HT1080 (cell line): ENCODE data around the gene EPHB2. TPM values are rescaled to one million over a fixed set of nuclear protein-coding genes. Genes with fewer than 3 reads are reported as not detected.

Source experiments
- DNase-seq: peaks from one replicate; pipeline ENCODE4 v3.0.0-alpha.2; 2015; ENCODE audit warnings: low read depth
- total RNA-seq: library from RNA; depleted of rRNA; stranded (reverse); fragments of >200 nt; shearing (Covaris generic); gene quantifications from 2 replicates; pipeline ENCODE4 v1.2.3, GENCODE V29; 2014

The EPHB2 gene
- total RNA-seq, 1 experiment from 2014 or later, result 90.3 TPM

DNA sequence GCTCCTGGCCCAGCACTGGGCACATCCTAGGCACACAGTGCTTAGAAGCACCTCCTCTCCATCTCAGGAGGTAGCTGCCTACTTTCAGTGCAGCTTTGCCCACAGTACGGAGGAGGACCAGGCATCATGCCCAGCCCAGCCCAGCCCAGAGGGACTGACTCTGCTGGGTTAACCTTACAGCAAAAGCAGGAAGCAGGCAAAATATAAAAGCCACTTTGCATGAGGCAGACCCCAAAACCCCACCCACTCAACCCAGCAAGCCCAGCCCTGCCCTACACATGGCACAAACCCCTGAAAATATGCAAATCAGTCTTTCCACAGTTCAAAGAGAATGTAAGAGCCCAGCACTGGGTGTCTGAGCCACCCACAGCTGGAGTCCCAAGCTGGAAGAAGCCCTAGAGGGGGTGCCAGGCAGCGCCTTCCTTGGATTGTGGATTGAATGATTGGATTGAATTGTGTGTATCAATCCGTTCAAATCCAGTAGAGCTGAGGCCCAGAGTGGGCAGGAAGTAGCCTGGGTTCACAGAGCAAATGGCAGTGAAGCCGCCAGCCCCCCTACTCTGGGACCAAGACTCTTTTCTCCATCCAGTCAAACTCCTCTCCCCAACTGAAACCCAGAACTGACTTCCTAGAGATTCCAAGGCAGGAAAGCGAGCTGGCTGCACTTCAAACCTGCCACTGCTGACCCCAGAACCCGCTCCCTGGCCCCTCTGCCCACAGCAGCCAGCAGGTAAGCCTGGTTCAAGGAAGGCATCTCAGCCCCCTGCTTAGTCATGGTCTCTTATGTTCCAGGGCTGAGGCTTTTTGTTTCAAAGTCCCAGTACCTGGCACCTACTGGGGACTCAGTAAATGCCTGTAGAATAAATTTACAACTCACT is 144.3 kb downstream of the EPHB2 start:
- no peak for DNase-seq

DNA sequence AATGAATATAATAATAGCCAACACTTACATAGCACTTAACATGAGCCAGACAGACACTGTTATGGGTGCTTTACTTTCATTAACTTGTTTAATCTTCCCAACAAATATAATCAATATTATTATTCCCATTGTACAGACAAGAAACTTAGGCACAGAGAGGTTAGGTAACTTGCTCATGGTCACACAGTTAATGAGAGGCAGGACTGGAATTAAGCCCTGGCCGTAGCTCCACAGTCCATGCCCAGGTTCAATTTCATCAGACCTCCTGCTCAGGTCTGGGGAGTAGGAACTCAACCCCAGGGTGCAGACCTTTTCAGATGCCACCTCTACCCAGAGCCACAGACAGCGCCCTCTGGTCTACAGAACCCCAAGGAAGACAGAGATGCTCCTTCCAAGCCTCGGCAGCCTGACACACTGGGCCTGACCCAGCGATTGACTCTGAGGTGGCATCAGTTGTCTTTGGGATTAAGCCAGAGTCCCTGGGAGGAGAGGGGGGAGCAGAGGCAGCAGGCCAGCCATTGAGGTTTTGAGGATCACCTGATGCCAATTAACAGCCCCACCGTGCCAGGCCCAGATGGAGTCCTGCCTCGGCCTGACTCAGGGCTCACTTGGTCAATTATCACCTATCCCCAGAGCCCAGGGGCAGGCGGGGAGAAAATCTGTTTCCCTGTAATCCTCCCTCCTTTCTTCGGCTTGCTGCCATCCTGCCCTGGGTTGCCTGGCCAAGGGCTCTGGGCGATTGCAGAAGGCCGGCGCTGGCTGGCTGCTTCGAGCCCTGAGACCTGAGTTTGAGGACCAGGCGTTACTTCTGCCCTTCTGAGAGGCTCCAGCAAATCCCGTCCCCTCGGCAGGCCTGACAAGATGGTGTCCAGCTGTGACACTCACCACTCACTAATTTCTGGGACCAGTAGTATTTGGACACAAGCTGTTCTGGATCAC is 145.3 kb downstream of the EPHB2 start:
- DNase-seq, result no peak

DNA sequence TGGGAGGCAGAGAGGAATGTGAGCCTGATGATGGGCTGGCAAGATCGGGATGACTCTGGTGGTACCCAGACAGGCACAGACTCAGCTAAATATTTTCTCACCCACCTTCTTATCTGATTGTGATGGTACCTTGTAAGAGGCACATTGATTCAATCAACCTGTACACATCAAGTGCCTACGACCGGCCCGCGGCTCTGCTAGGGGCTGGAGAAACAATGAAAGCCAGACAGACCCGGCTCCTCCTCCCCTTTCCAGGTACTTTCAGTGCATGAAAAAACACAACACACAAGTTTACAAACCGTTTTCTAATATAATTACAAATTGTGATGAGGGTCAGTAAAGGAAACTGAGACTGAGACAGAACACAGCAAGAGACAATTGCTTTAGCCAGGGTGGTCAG is 147.0 kb downstream of the EPHB2 start:
- no peak for DNase-seq

DNA sequence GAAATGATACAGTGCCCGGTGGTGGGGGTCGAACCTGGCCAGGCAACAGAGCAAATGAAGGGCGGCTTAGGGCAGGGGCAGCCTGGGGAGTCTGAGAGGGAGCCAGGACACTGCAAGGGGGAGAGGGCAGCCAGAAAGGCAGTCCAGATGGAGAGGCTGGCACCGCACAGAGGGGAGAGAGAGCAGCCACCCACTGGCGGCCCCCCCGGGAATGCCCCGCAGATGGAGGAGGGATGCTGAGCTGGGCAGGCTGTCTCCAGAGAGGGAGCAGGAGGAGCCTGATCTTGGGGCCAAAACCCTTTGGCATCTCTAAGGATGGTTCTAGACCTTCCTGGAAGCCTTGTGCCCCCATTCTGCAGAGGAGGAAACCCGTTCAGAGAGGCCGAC is 149.8 kb downstream of the EPHB2 start:
- no peak for DNase-seq

DNA sequence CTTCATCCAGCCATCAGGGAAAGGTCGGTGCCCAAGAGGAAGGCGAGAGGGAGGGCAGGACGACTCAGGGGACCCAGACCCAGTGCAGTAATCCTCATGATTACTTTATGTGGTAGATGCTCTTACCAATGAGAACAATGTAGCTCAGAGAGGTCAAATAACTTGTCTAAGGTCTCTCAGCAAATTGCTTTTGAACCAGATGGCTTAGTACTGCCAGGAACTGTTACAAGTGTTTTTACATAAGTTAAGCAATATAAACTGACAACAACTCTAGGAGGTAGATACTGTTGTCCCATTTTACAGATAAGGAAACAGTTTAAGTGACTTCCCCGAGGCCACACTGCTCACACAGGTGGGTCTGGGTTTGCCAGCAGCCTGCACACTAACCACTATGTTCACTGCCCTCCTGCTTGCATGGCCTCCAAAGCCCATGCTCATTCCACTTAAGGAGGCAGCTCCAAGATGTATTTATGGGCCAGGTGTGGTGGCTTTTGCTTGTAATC is 150.3 kb downstream of the EPHB2 start:
- DNase-seq, result no peak

DNA sequence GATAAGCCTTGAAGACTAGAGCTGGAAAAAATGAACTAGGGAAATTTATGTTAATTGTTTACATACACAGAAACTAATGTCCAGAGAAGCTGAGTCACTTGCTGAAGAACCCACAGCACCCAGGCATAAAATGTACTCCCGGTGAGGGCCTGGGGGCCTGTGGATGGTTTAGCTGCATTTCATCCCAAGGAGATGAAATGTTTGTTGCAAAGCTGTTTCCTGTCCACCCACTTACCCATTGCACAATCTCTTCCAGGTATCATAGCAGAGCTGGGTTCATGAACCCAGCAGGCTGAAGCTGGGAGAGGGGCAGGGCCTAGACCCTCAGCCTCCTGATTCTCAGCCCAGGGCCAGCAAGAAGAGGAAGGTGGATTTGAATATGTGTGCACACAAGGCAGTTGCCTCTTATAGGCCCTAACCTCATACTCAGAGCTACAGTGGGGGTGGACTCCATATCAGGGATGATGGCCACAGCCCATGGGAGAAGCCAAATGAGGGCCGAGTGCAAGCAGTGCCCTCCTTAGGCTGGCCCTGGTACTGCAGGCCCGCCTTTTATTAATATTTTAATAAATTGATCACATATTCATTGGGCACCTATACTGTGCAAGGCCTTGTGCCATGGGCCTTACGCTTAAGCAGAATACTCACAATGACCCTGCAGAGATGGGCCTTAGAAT is 151.3 kb downstream of the EPHB2 start:
- peak; percentile 41 for DNase-seq

DNA sequence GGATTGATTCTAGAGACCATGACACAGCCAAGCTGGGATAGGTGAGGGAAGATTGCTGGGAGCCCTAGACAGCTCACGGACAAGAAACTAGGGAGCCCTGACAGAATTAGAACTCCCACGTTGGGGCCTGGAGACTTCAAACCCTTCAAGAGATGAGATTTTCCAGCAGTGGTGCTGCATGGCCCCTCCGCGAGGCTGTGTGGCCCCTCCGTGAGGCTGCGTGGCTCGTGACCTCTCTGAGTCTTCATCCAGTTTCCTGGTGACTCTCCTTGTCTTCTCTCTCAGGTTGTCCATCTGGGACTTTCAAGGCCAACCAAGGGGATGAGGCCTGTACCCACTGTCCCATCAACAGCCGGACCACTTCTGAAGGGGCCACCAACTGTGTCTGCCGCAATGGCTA is 152.1 kb downstream of the EPHB2 start:
- no peak for DNase-seq

DNA sequence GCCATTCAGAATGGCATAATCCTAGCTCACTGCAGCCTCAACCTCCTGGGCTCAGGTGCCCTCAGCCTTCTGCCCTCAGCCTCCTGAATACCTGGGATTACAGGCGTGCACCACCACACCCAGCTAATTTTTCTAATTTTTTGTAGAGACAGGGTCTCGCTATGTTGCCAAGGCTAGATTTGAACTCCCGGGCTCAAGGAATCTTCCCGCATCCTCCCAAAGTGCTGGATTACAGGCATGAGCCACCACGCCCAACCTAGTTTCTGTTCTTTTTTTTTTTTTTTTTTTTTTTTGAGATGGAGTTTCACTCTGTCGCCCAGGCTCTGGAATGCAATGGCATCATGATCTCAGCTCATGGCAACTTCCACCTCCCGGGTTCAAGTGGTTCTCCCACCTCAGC is 153.1 kb downstream of the EPHB2 start:
- no peak for DNase-seq

DNA sequence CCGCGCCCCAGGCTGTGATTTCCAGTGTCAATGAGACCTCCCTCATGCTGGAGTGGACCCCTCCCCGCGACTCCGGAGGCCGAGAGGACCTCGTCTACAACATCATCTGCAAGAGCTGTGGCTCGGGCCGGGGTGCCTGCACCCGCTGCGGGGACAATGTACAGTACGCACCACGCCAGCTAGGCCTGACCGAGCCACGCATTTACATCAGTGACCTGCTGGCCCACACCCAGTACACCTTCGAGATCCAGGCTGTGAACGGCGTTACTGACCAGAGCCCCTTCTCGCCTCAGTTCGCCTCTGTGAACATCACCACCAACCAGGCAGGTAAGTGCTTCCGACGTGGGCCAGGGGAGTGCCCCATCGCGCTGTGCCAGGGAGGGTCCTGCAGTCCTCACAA is 154.2 kb downstream of the EPHB2 start:
- no peak for DNase-seq

DNA sequence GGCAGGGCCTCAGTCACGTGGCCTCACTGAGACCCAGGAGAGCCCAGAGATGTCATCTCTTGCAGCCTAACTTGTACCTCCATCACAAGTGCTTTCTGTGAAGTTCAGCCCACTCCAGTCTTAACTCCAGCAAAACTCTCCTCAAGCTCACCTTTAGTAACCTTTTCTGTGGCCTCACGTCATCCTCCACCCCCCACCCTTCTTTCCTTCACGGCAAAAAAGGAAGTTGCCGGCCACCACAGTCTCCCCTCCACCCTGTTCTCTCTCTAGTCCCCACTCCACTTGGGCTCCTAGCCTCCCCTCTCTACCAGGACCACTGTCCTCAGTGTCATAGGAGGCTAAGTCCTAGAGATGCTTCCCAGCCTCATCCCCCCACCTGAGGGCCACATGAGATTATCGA is 155.1 kb downstream of the EPHB2 start:
- no peak for DNase-seq

DNA sequence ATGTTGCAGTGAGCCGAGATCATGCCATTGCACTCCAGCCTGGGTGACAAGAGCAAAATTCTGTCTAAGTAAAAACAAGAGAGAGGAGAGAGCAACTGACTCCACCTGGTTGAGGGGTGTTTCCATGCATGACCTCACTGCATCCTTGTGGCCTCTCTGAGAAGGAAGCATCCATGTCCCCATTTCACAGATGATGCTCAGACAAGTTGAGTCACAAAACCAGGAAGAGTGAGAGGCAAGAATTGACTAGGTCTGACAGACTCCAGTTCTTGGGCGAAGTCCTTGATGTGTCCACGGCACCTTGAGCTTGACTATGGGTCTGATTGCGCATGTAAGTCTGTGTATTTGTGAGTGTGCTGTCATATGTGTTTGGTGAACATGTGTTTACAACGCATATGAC is 156.2 kb downstream of the EPHB2 start:
- DNase-seq, result no peak

DNA sequence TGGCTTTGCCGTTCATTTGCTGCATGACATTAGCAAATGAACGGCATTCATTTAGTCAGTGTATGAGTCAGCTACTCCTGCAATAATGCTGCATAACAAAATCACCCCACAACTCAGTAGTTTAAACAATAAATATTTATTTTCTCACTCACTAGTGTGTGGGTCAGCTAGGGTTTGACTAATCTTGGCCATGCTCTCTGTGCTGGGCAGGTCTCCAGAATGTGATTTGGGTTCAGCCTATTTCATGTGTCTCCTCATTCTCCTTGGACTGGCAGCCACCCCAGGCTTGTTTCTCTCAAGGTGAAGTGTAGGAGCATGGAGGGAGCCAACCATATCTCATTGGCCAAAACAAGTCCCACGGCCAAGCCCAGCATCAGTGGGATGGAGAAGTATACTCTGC is 157.7 kb downstream of the EPHB2 start:
- DNase-seq, result no peak

DNA sequence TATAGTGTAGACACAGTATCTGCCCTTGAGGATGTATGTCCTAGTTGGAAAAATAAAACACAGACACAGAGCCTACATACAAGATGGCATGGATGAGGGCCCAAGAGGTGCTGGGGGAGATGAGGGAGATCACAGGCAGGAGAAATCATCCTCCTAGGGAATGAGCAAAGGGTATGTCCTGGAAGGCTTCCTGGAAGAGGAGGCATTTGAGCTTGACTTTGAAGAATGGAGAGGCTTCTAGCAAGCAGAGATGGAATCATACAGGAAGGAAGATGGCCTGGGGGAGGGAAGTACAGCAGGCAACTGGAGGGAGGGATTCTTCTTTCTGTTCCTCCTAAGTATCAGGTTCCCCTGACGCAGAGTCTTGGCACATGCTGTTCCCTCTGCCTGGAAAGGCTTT is 158.7 kb downstream of the EPHB2 start:
- DNase-seq, result no peak

DNA sequence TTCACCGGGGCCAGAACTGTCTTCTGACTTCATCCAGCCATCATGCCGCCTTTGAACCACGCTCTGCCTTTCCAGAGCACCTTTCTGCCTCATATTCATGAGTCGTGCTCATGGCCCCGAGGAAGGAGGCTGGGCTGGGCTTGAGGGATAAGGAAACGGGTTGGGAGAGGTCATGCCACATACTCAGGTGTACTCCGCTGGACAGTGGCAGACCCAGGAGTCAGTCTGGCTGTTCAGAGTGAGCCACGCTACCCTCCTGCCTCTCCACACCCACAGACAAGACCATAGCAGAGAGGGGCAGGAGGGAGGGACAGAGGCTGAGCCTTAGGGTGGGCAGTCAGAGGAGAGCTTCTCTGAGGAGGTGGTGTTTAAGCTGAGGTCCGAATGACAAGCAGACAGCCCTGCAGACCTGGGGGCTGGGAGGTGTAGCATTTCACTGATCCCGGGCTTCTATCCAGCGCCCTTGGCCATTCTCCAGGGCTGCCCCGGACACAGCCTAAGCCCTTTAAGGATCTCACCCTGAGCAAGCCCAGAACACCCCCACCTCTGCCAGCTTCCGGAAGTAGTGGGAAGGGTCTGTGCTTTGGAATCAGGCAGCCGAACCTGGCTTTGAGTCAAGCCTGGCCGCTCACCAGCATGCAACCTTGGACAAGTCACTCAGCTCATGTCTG is 159.7 kb downstream of the EPHB2 start:
- DNase-seq, result no peak

DNA sequence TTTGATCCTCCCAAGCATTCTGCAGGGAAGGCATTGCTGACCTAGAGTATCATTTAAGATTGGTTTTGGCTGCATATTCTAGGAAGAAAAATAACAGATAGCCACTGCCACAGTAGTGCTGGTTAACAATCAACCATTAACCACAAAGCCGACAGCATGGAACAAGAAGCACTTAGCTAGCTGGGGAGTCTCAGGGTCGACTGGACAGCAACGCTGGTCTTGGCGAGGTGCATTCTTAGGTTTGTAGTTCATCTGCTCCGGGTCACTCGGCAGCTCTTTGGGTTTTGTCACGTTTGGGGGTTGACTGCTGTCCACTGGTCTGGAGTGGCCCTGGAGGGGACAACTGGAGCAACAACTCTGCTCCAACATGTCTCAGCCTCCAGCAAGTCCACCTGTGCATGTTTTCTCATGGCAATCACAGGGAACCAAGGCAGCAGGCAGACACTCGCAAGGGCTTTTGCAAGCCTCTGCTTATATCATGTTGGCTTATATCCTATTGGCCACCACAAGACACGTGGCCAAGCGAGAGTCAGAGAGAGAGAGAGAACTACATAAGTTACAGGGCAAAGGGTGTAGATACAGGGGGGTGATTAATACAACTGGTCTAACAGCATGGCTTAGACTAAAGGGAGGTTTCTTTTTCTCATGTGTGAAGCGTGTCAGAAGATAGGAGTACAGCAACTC is 162.5 kb downstream of the EPHB2 start:
- no peak for DNase-seq

DNA sequence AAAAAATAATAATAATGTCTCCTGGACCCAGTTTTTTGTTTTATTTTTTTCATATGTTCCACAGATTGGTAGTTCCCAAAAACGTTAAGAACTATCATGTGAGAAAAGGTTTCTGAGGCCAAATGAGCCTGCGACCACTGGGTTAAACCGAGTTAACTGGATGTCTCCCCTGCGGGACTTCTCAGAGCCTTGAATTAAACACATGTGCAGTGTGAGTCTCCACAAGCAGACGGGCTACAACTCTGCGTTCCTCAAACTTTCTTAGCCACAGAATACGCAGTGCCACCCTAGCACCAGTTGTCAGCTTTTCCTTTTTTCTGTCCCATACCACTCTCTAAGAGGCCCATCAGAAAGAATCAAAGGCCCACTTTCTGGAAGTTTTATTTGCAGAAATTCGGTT is 164.1 kb downstream of the EPHB2 start:
- DNase-seq, result no peak

DNA sequence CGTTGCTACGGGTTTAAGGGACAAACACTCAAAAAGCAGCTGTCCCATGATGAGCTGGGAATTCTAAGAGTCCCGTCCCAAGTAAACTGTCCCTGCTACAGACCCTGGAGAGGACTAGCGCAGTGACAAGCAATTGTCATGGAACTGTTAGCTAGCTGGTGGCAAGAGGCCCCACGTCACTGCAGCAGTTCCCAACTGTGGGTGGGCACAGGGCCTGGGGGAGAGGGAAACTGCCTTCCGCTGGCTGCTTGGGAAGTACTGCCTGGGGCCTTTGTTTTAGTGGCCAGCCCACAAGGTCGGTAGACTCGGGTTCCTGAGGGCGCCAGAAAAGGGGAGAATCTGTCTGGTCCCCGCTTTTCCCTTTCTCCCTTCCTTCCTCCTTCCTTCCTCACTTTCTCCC is 164.6 kb downstream of the EPHB2 start:
- no peak for DNase-seq

DNA sequence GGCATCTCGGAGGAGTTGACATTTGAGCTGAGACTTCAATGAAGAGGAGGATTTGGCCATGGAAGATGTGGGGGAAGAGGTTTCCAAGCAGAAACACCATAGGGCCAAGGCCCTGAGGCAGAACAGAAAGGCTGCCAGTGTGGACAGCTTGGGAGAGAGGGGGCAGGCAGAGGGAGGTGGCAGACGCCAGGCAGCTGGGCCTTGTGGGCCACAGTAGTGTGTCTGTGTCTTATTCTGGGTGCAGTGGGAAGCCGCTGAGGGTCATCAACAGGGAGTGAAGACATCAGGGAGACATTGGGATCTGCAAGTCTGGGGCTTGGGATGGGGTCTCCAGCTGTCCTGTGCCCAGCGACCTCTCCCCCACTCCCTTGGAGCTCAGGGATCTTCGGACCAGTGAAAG is 165.2 kb downstream of the EPHB2 start:
- DNase-seq, result no peak

DNA sequence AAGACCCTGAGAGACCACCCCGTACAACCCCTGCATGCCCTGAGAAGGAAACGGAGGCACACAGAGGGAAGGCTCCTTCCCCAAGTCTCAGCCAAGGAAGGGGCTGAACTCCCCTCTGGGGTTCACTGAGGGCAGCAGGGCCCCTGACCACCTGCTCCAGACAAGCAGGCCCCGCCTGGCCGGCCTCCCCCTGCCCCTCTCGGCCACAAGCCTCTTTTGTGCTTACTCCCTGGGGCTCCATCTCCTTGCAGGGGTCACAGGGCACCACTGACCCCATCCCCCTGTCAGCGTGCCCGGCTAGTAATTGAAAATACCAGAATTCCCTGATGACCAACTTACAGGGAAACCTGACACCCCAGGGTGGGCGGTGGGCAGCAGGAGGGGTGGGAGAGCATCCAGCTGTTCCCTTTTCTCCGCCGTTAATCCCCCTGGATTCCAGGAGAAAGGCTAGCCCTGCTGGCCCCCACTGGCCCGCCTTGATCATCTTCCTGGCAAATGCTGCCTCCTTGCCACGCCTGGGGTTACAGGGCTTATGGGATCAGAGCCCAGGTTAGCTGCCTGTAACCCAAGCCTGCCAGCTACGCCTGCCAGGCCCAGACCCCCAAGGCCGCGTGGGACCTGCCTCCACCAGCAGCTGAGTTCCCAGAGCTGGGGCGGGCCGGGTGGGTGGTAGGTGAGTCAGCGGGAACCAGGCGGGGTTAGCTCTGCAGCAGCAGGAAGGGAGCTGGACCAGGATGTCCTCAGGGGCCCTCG is 165.9 kb downstream of the EPHB2 start:
- DNase-seq, result peak; percentile 72
